ENCODE results near the gene IFIT5. TPM values are rescaled to one million over a fixed set of nuclear protein-coding genes. Genes with fewer than 3 reads are reported as not detected.
"Not testable (repeated sequence)": the region's sequence is repeated elsewhere in the genome, so short reads cannot be mapped to it uniquely, and the experiment has no call there.

IFIT5 gene
- total RNA-seq, 4 donors from 2014 or later, result 4.2 to 12.4 (median 6.5) TPM

GRCh38 chr10:89409282-89409681 lies 5.1 kb upstream of the IFIT5 start:
- DNase-seq; intact Hi-C loops (cut with DNase I); H3K4me3 ChIP-seq; H3K9me3 ChIP-seq; H3K36me3 ChIP-seq; H3K27me3 ChIP-seq; H3K27ac ChIP-seq: not testable (repeated sequence)
- 96 to 97% methylated on average over 5 of the region's 5 CpGs for WGBS, 2 donors
- H3K4me1 ChIP-seq, result peaks cover 0 to 23% (median 0%) of the 10 kb centered on the region in 3 donors

- WGBS, 2 donors, result 75 to 84% methylated on average over 5 of the region's 5 CpGs
These were observed 3.8 kb upstream of the IFIT5 start for GRCh38 chr10:89410551-89410950.

DNA sequence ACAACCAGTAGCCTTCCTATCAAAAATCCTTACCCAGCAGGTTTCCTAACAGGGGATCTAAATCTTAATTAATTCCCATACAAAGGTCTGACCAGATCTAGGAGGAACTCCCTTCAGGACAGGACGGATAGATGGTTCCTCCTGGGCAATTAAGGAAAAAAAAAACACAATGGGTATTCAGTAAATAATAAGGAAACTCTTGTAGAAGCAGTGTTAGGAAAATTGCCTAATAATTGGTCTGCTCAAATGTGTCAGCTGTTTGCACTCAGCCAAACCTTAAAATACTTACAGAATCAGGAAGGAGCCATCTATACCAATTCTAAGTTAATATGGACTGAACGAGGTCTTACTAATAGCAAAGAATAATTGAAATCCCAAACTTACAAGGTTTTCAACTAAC lies 3.2 kb upstream of the IFIT5 start:
- H3K9me3 ChIP-seq; DNase-seq; H3K27me3 ChIP-seq; H3K36me3 ChIP-seq; H3K4me3 ChIP-seq; intact Hi-C loops (cut with DNase I); H3K27ac ChIP-seq: not testable (repeated sequence)
- 54 to 68% methylated on average over 2 of the region's 2 CpGs for WGBS, 2 donors
- H3K4me1 ChIP-seq, result peaks cover 0 to 35% (median 5%) of the 10 kb centered on the region in 3 donors

More at GRCh38 chr10:89410551-89410950, 3.8 kb upstream of the IFIT5 start:
- H3K27ac ChIP-seq; H3K9me3 ChIP-seq; H3K4me3 ChIP-seq; H3K27me3 ChIP-seq; intact Hi-C loops (cut with DNase I); DNase-seq; H3K36me3 ChIP-seq: not testable (repeated sequence)
- peaks cover 0 to 29% (median 0%) of the 10 kb centered on the region in 3 donors for H3K4me1 ChIP-seq

DNA sequence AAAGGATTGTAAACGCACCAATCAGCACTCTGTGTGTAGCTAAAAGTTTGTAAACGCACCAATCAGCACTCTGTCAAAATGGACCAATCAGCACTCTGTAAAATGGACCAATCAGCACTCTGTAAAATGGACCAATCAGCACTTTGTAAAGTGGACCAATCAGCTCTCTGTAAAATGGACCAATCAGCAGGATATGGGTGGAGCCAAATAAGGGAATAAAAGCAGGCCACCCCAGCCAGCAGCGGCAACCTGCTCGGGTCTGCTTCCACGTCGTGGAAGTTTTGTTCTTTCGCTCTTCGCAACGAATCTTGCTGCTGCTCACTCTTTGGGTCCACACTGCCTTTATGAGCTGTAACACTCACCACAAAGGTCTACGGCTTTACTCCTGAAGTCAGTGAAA lies 2.1 kb upstream of the IFIT5 start:
- H3K9me3 ChIP-seq; DNase-seq; H3K36me3 ChIP-seq; intact Hi-C loops (cut with DNase I); H3K27me3 ChIP-seq; H3K4me3 ChIP-seq; H3K27ac ChIP-seq: not testable (repeated sequence)
- H3K4me1 ChIP-seq, result peaks cover 0 to 46% (median 12%) of the 10 kb centered on the region in 3 donors
- 84 to 95% methylated on average over 8 to 10 of the region's 10 CpGs for WGBS, 2 donors

- no peaks in the 10 kb centered on the region for H3K27me3 ChIP-seq
- H3K4me3 ChIP-seq, result peak overlapping the region in 3 of 4 donors; percentile 80 to 91 (median 80)
- 71 to 85% methylated on average over 7 of the region's 7 CpGs for WGBS, 2 donors
- TF ChIP-seq, protein P1, sequence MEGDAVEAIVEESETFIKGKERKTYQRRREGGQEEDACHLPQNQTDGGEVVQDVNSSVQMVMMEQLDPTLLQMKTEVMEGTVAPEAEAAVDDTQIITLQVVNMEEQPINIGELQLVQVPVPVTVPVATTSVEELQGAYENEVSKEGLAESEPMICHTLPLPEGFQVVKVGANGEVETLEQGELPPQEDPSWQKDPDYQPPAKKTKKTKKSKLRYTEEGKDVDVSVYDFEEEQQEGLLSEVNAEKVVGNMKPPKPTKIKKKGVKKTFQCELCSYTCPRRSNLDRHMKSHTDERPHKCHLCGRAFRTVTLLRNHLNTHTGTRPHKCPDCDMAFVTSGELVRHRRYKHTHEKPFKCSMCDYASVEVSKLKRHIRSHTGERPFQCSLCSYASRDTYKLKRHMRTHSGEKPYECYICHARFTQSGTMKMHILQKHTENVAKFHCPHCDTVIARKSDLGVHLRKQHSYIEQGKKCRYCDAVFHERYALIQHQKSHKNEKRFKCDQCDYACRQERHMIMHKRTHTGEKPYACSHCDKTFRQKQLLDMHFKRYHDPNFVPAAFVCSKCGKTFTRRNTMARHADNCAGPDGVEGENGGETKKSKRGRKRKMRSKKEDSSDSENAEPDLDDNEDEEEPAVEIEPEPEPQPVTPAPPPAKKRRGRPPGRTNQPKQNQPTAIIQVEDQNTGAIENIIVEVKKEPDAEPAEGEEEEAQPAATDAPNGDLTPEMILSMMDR (IDR thresholded peaks at IDR 0.05), result no peak
- no peak for TF ChIP-seq POLR2A (IDR thresholded peaks at IDR 0.05)
- intact Hi-C loops (cut with DNase I), result no loop called here
- H3K36me3 ChIP-seq, result peaks cover 0 to 14% (median 0%) of the 10 kb centered on the region in 3 donors
- H3K4me1 ChIP-seq, result peaks cover 0 to 58% (median 18%) of the 10 kb centered on the region in 3 donors
- peak overlapping the region; percentile 94 to 97 (median 94) for H3K27ac ChIP-seq
- no peaks in the 10 kb centered on the region for H3K9me3 ChIP-seq
- no peak for DNase-seq
These were observed 913 bp upstream of the IFIT5 start for GRCh38 chr10:89413398-89413912.

- WGBS, 2 donors, result 1 to 2% methylated on average over 17 to 19 of the region's 66 CpGs
- peaks cover 0 to 14% (median 0%) of the 10 kb centered on the region in 3 donors for H3K36me3 ChIP-seq
- peaks cover 0 to 75% (median 18%) of the 10 kb centered on the region in 3 donors for H3K4me1 ChIP-seq
- H3K9me3 ChIP-seq, result no peaks in the 10 kb centered on the region
- no peak for TF ChIP-seq POLR2A (IDR thresholded peaks at IDR 0.05)
- TF ChIP-seq, protein P1 (IDR thresholded peaks at IDR 0.05), result peak in 2 of 6 experiments; percentile 3 to 21
- intact Hi-C loops (cut with DNase I), result no loop called here
- peak overlapping the region; percentile 94 to 97 (median 94) for H3K27ac ChIP-seq
- H3K4me3 ChIP-seq, result peak overlapping the region; percentile 80 to 91 (median 85)
- no peak for DNase-seq
- H3K27me3 ChIP-seq, result no peaks in the 10 kb centered on the region
These were observed 782 bp downstream of the IFIT5 start for GRCh38 chr10:89414879-89415821.

DNA sequence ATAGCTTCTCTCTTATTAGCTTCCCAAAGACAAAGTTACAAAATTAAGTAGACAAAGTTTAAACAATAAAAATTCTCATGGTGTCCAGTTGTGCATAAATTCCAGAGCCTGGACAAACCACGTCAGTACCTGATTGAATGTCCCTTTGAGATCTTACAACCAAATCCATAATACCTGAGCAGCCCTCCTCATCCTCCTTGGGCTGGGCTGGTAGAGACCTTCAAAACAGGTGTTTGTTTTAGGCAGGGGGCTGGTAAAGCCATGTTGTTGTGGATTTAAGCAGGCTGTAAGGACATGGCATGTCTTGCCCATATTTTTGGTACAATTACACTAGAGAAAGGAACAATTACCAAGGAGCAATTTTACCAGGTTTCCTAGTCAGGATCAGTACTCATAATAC lies 2.1 kb downstream of the IFIT5 start:
- Histone ChIP-seq H3K27ac (no peak overlapping the region), H3K27me3 (no peaks in the 10 kb centered on the region), H3K36me3 (peaks cover 0 to 14% (median 0%) of the 10 kb centered on the region in 3 donors), H3K9me3 (no peaks in the 10 kb centered on the region), H3K4me3 (no peak overlapping the region), H3K4me1 (peaks cover 6 to 79% (median 23%) of the 10 kb centered on the region in 3 donors)
- TF ChIP-seq, protein P1 (IDR thresholded peaks at IDR 0.05), result no peak
- TF ChIP-seq POLR2A (IDR thresholded peaks at IDR 0.05), result no peak
- 67 to 100% methylated on average over 1 of the region's 1 CpG for WGBS, 2 donors
- no peak for DNase-seq
- intact Hi-C loops (cut with DNase I), result no loop called here

Measured in esophagus squamous epithelium (tissue), 5 donors.